Measurements from ENCODE around the gene CHRNA4. TPM values are rescaled to one million over a fixed set of nuclear protein-coding genes. Genes with fewer than 3 reads are reported as not detected.

Gene CHRNA4
- total RNA-seq, 1 donor = not detected

DNA sequence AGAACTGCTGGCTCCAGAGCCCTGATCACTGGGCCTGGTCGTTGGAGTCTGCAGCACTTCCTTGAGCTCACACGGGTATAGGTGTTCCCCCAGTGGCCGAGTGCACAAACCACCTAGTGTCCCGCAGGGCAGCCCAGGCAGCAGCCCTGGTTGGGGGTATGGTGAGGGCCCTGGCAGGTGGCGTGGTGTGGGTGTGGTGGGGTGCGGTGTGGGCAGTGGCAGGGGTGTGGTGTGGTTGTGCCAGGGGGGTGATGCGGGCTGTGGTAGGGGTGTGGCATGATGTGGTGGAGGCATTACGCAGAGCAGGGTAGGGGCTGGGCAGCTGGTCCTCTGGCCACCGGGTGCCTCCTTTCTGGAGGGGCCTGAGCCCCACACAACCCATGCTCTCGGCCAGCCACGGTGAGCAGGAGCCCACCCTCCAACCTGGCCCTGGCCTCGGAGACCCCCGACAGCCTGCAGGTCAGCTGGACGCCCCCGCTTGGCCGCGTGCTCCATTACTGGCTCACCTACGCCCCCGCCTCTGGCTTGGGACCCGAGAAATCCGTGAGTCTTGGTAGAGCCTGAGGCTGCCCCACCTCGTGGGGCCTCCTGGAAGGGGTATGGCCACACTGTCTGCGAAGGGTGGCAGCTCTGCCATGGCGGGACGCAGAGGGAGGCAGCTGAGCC, 47.7 kb downstream of the CHRNA4 start:
- H3K4me3 ChIP-seq (ENCODE audit: low read depth, low read length) = no peak overlapping the region
- DNase-seq (ENCODE audit: low read depth) = no peak
- TF ChIP-seq, protein P1, sequence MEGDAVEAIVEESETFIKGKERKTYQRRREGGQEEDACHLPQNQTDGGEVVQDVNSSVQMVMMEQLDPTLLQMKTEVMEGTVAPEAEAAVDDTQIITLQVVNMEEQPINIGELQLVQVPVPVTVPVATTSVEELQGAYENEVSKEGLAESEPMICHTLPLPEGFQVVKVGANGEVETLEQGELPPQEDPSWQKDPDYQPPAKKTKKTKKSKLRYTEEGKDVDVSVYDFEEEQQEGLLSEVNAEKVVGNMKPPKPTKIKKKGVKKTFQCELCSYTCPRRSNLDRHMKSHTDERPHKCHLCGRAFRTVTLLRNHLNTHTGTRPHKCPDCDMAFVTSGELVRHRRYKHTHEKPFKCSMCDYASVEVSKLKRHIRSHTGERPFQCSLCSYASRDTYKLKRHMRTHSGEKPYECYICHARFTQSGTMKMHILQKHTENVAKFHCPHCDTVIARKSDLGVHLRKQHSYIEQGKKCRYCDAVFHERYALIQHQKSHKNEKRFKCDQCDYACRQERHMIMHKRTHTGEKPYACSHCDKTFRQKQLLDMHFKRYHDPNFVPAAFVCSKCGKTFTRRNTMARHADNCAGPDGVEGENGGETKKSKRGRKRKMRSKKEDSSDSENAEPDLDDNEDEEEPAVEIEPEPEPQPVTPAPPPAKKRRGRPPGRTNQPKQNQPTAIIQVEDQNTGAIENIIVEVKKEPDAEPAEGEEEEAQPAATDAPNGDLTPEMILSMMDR (IDR thresholded peaks at IDR 0.05; ENCODE audit: insufficient read depth, low read length) = no peak

GRCh38 chr20:63312690-63313348, 48.3 kb downstream of the CHRNA4 start:
- no peak for DNase-seq (ENCODE audit: low read depth)
- no peak overlapping the region for H3K4me3 ChIP-seq (ENCODE audit: low read depth, low read length)
- TF ChIP-seq, protein P1 (IDR thresholded peaks at IDR 0.05; ENCODE audit: insufficient read depth, low read length) = no peak

GRCh38 chr20:63312273-63312672, 48.9 kb downstream of the CHRNA4 start:
- no peak for DNase-seq (ENCODE audit: low read depth)
- TF ChIP-seq, protein P1 (IDR thresholded peaks at IDR 0.05; ENCODE audit: insufficient read depth, low read length) = no peak
- H3K4me3 ChIP-seq (ENCODE audit: low read depth, low read length) = no peak overlapping the region

- TF ChIP-seq, protein P1 (IDR thresholded peaks at IDR 0.05; ENCODE audit: insufficient read depth, low read length) = no peak
- DNase-seq (ENCODE audit: low read depth) = no peak
- no peak overlapping the region for H3K4me3 ChIP-seq (ENCODE audit: low read depth, low read length)
Measured at GRCh38 chr20:63311833-63312243, 49.3 kb downstream of the CHRNA4 start.

- DNase-seq (ENCODE audit: low read depth) = no peak
- H3K4me3 ChIP-seq (ENCODE audit: low read depth, low read length) = no peak overlapping the region
- TF ChIP-seq, protein P1 (IDR thresholded peaks at IDR 0.05; ENCODE audit: insufficient read depth, low read length) = no peak
Measured at GRCh38 chr20:63311186-63311832, 49.8 kb downstream of the CHRNA4 start.

DNA sequence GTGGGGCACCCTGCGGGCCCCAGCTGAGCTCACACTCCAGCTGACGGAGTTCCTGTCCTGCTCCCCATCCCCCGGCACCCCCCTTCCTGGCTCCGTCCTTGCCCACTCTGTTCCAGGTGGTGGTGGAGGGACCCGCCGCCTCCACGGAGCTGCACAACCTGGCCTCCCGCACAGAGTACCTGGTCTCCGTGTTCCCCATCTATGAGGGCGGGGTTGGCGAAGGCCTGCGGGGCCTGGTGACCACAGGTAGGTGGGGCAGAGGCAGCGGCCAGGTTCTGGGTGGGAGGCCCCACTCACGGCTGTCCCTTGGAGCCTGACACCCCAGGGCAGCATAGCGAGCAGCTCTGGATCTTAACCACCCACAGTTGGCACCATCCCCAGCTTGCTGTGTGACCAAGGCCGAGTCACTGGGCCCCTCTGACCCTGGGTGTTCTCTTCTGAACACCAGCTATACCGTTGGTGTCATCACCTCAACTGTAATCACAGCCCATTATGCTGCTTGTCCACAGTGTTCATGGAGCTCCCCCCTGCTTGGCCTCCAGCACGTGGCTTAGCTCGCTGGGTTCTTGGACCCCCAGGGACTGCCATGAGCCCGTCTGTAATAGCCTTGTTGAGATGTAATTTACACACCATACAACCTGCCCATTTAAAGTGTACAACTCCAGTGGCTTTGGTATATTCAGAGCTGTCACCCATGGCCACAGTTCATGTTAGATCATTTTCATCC, 50.7 kb downstream of the CHRNA4 start:
- DNase-seq (ENCODE audit: low read depth) = no peak
- TF ChIP-seq, protein P1 (IDR thresholded peaks at IDR 0.05; ENCODE audit: insufficient read depth, low read length) = no peak
- H3K4me3 ChIP-seq (ENCODE audit: low read depth, low read length) = no peak overlapping the region
